Measurements from ENCODE around the gene C1QTNF12.
A peak's percentile ranks its signal among the peaks of the same experiment; 100 is the strongest.

C1QTNF12 gene

DNA sequence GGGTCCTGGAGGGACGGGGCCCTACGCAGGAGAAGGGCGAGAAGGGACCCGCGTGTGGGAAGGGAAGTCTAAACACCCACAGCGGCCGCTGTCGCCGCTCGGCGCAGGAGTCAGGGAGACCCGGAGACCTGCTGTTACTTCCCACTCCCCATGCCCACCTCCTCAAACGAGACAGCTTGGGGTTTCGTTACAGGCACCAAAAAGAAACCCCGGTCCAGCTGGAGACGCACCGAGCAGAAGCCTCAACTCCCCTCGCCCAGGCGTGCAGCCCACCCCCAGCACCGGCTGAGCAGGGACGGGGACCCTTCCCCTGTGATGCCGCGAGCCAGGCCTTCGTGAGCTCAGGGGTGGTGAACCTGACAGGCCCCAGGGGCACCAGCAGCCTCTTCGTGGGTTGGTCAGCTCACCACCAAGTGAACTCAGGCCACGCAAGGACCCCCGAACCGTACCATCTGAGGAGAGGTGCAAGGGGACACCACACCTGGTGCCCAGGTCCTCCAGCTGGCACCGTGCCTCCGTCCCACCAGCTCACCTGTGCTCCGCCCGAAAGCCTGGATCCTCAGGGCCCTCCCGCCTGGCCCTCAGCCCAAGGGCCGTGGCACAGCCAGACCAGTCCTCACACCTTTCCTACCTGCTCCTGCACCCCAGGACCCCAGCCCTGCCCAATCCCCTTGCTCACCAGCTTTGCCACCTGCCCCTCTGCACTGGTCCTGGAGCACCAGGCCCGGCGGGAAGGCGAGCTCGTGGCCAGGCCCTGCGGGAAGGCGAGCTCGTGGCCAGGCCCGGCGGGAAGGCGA, 19.8 kb downstream of the C1QTNF12 start:
- no peak for DNase-seq

DNA sequence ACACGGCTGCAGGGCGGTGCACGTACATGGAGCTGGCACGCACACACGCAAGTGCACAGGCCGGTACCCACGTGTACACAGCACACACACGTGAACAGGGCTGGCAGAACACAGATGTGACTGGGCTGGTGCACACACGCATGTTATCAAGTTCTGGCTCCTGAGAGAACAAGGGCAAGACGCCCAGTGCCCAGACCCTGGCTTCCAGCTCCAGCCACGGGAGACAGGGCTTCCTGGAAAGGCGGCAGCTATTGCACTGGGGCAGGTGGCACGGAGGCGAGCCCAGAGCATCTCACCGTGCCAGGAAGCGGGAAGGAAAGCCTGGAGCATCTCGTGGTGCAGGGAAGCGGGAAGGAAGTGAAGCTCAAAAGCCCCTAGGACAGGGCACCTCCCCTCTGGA, 20.6 kb downstream of the C1QTNF12 start:
- DNase-seq: no peak

DNA sequence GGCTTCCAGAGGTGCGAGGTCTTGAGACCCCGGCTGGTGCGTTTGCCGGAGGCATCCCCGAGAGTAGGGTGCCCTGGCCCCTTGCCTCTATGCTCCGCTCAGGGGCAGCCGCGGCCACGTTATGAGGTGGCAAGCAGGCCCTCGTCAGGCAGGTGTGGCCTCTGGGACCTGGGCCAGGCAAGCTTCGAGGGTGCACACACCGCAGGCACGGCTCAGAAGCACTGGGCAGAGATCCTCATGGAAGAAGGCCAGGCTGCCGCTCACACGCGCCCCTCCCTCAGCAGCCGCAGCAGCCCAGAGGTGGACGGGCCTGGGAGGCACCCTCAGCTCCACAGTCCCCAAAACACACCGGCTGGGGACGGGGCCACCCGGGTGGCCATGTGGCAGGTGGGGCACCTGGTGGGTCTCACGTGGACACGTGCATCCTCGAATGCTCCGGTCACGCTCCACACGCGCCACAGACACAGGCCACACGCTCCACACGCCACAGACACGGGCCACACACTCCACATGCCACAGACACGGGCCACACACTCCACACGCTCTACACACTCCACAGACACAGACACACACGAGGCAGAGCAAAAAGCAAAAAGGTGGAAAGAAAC, 21.2 kb downstream of the C1QTNF12 start:
- DNase-seq: no peak

DNA sequence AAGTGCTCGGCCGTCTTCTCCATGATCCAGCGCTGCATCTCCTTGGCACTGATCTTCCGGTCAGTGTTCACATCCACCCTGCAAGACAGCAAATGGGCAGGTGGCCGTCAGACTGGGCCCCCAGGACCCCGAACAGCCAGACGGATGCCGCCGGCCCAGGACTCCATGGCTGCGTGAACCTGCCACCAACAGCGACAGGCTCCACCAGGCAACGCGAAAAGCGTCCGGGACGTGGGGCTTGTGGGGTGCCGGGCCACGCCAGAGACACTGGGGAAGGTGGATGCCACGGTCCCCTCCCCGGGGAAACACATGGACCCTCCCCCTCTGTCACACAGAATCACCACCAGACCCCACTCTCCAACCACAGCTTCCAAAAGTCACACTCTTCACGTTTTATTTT, 22.6 kb downstream of the C1QTNF12 start:
- DNase-seq: no peak

DNA sequence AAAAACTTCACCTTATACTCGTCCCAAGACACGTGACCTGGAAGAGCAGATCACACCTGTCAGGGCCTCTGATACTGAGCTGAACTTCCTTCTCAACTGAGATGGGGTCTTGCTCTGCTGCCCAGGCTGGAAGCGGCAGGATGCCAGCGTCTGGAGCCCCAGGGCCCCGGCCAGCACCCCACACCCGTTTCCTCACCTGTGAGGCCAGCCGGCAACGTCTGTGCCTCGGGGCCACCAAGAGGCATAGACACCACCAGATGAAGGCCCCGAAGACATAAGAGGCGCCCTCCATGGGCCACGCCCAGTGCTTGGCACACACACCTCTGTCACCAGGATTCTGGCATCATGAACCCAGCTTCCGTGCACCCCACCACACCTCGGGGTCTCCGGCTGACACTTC, 23.2 kb downstream of the C1QTNF12 start:
- no peak for DNase-seq

DNA sequence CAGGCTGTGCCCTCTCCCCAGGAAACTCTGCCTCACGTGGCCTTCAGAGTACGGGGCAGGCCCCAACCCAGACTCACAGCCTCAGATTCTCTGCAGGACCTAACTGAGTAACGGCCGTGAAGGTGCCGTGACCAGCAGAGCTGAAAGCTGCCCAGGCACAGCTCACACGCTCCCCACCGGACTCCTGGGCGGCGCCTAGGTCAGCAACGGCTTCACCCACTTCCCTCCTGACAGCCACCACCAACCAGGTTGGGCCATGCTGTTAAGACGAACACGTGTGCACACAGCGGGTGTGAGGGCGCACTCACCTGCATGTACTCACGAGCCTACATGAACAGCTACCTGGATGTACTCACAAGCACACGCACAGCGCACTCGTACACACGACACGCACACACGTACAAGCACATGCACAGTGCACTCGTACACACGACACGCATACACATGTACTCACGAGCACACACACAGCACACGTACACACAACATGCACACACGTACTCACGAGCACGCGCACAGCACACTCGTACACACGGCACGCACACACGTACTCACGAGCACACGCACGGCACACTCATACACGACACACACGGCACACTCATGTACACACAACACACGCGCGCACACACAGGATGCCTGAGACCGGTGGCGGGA, 23.8 kb downstream of the C1QTNF12 start:
- DNase-seq: no peak

DNA sequence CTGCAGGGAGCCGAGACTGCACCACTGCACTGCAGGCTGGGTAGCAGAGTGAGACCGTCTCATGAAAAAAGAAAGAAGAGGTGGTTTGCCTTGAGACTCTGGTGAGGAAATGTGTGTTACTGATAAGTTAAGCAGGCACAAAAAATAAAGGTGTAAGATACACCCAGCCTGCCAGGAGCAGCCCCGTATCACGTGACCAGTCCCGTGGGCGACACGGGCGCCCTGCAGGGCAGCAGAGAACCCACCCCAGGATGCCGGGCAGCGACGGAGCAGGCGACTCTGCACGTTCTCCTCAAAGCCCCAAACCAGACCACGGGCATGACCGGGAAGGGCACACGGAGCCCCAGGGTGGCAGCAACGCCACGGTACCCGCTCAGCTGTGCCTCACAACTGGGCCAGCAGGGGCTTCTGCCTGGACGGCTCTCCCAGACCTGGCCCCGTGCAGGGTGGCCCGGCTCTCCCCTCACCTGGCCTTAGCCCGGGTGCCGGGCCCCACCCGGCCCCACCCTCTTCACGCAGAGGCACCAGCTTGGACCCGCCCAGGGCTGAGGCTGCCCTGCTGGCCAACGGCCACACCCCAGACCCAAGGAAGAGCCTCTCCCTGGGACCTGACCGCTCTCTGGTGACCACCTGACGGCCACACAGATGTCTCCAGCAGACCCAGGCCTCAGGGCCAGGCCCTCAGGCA, 24.5 kb downstream of the C1QTNF12 start:
- no peak for DNase-seq

DNA sequence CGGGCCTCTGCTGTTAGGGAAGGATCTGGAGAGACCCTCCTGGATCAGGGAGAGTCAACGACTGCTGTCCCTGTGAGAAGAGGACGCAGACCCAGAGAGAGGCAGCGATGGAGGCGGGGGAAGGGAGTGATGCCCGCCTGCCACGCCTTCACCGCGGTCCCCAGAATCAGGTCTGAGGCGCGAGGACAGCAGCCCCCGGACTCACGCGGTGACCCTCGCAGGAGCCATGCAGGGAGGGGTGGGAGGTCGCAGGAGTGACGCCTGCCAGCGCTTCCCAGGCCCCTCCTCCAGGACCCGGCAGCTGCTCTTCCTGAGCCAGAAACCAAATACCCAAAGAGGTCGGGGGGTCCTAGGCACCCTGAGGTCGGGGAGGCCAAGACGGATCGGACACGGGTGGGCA, 26.3 kb downstream of the C1QTNF12 start:
- no peak for DNase-seq

DNA sequence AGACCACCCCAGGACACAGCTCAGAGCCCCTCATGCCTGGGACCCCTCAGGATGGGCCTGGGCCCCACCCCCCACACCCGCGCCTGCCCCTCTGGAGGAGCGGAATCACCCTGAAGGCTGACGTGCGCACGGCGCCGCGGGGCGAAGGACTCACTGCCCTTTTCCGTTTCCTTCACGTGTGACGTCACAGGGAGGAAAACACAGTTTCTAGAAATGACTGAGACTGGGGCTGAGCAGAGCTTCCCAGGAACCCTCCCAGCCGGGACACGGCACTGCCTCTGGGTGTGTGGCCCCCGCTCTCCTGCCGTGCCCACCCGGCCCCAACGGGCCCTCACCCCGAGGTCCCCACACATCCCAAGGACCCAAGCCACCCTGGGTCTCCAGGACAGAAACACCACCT, 27.2 kb downstream of the C1QTNF12 start:
- no peak for DNase-seq

DNA sequence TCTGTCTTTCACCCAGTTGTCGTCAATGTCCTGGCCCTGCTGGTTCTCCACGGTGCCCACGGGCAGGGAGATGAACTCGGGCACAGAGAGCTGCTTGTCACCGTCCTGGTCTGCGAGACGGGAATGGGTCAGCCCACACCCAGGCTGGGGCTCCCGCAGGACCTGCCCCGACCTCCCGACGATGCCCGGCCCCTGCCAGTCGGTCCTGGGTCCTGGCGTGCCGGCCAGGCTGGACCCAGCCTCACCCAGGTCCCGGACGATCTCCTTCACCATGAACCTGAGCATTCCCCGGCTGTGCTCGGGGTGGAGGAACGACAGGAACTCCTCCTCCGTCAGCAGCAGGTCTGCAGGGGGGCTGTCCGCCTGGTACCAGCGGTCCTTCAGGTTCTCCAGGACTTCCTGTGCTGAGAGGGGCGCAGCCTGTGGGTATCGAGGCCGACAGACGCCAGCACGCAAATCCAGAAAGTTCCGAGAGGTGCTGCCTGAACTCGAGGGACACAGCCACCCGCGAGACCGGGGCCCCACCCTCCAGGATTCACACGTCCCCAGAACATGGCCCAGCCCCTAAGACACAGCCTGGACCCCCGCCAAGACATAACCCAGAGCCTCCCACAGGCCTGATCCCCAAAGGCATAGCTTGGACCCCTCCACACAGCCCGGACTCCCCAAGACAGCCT, 27.9 kb downstream of the C1QTNF12 start:
- DNase-seq: no peak

DNA sequence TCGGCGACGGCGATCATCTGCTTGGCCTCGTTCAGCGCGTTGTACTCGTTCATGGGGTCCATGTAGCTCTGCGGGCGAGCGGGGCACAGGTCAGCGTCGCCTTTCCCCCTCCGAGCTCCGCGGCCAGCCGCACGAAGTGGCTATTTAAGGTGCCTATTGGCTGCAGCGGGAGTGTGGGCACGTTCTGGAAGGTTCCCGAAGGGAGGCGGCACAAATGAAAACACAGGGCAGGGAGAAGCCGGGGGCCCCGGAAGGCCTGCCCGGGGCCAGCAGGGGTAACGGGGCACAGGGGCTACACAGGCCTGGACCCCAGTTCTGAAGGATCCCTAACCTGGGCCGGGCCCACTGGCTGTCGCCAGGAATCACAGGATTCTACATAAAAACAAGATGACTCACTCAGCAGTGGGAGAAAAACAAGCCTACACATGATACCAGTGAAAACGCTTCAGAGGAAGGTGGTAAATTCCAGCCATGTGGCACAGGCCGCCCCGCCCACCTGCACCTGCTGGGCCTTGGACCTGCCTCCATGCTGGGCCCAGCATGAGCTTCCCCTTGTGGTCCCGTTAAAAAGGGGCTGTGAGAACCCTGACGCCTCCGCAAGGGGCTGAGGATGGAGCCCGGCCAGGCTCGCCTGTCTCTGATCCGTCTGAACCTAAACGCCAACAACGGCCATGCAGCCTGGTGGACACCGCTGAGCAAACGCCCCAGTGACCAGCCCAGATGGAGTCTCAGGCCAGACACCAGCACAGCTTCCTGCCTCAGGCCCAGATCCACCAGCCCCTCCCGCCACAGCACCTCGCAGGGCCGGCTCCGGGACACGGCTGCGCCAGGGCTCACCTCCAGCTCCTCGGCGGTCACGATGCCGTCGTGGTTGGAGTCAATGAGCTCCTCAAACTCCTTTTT, 28.6 kb downstream of the C1QTNF12 start:
- peak in 1 of 2 experiments; percentile 21 for DNase-seq

DNA sequence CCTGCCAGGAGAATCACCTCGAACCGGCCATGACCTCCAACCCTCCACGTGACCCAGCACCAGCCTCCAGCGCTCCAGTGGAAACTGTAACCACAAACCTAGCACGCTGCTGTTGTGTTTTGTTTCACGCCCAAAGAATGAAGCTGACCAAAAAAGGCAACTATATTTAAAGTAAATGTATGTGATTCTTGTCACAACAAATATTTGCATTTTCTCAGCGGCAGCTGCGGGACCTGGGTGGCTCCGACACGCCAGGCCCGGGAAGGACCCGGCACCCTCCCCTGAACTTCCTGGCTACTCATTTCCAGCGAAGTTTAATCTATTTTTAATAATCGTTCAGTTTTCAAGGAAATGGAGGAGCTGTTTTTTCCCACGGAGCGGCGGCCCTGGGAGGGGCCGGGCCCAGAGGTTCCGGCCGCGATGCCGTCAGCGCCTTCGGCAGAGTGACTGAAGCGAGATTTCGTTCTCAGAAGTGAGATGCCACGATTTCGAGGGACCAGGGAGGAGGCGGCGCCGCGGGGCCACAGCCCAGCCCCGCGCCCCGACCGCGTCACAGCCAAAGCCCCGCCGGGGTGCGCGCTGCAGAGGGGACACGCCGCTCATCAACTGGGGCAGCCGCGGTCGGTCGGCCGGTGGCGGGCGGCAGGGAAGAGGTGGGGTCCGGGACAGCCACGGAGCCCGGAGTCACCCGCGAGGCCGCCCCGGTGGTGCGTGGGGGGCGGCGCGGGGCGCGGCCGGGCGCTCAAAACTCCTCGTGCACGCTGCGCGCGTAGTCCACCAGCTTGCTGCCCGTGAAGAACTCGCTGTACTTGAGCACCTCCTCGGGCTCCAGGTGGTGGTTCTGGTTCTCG, 29.5 kb downstream of the C1QTNF12 start:
- DNase-seq: no peak

DNA sequence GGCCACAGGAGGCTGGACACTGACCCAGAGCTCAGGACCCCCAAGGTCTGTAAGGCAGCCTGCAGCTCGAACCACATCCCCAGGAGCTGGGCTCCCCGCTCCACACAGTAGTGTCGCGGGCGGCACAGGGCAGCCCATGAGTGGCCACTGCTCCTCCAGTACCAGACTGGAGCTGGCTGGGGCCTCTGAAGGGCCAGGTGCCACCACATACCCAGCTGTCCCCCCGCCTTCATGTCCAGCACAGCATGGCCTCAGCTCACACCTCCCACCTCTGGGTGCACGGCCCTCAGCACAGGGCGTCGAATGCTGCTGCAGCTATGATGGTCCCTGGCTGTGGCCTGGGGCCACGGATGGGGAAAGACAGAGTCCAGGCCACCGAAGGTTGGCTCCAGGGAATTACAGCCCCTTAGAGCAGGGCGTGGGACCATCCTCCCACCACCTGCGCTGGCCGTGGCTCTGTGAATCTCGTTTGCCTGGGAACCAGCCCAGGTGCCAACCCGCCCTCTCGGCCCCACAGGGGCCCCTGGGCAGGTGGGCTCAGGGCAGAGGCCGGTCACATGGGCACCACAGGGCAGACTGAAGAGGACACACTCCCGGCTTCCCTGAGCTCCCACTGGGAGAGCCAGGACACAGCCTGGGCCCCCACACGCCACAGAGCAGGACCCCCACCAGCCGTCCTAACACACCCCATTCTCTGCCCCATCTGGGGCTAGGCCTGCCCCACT, 30.5 kb downstream of the C1QTNF12 start:
- no peak for DNase-seq

DNA sequence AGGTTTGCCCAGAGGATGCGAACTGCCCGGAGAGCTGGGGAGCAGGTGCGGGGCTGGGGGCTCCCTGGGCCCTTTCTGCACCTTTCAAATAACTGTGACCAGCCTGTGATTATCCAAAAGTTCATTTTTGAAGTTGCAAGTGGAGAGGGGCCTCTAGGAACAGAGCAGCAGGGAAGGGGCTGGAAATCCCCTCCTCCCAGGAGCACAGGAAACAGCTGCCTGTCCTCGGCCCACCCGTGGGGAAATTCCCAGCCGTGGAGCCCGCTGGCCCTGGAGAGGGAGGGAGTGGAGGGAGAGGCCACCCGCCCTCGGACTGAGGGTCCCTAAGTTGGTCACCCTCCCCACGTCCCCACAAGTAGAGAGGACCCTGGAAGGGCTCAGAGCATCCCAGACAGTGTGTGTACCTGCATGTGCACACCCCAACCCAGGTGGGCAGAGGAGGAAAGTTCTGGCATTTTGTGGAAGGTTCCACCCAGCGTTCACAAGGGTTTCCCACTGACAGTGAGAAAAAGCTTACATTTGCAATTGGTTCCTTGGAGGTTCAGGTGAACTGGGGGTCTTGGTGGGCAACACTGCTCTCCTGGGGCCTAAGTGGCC, 31.3 kb downstream of the C1QTNF12 start:
- no peak for DNase-seq

DNA sequence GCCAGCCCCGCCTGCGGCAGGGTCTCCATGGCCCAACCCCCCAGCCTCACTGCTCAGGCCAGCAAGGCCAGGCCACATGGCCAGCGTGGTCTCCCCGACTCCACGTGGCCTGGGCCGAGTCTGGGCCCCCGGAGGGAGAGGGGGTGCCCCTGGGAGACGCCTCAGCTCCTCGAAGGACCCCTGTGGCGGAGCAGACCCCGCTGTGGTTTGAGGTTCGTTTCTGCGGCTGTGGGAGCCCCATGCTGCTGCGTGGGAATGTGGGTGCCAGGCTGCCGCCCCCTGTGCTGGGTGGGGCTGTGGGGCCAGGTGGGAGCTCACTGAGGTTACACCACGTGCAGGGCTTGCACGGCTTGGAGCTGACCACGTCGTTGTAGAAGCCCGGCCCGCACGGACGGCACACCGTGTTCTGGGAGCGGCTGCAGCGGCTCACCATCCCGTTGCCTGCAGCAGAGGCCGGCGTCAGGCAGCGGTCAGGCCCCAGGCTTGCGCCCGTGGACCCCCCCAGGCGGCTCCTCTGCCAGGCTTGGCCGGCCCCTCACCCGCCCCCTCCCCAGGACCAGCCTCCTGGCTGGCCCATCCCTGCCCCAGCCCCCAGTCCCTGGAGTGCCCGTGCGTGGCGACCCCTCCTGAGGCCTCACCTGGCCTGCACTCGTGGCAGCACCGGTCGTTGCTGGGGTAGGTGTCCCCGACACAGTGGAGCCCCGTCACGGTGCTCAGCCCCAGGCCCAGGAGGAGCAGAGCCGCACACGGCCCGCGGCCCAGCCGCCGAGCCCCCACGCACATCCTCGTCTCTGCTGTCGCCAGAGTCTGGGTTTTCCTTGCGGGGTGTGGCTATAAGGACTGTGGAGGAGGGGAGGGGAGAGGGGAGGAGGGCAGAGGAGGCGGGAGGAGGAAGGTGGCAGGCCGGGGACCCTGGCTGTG, 32.9 kb downstream of the C1QTNF12 start, which contains the start of gene TNFRSF4:
Gene TNFRSF4, minus strand, starts transcription at position 809 of the 921 bp plus-strand sequence. Its CDS starts 26 bp downstream, at position 783.
- DNase-seq: no peak

DNA sequence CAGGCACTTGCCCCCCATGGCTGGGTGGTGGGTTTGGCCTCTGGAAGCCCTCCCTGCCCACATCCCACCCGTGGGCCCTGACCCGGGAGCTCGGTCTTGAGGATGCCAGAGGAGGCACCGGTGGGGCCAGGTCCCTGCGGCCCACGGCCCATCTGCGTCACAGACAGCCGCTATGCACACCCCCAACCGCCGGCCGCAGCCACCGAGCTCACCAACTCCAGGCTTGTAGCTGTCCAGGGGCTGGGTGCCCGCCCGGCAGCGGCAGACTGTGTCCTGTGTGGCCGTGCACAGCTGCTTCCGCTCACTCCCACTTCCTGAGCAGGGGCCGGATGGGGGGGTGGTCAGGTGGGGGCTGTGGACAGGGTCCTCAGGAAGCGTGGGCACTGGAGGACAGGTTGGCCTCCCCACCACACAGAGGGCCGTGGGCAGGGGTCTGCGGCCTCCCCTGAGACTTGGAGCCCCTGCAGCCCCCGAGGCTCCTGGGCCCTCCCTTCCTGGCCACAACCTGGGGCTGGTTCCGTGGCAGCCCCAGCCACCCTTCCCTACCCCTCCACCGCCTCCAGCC, 33.7 kb downstream of the C1QTNF12 start:
- no peak for DNase-seq

DNA sequence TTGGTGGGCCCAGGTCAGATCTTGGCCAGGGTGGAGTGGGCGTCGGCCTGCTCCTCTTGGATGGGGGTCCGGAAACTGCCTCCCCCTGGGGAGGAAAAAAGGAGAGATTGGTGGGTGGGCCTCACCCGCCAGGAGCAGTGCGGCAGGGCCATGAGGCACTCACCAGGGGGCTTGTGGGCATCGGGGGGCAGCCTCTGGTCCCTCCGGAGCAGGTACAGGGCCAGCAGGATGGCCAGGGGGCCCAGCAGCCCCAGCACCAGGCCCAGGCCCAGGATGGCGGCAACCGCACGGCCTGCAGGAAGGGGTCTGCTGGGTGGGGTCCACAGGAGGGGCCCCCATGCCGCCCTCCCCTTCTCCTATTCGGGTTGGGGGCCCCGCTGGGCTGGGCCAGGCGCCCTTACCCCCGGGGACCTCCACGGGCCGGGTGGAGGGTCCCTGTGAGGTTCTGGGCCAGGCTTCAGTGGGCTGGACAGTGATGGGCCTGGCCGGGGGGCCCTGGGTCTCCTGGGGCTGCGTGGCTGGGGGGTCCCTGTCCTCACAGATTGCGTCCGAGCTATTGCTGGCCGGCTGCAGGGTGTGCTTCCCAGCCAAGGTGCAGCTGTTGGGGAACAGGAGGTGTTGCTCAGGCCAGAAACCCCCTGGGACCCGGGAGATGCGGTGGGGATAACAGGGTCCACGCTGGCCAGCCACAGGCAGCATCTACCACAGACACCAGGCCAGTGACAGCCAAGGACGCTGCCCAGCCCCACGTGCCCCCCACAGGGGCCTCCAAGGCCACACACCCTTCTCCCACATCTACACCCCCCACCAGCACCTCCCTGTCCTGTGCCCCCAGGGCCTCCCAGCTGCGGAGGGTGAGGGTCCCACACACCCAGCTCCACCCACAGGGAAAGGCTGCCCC, 34.7 kb downstream of the C1QTNF12 start:
- no peak for DNase-seq

All from SW 1271 (cell line).